Measurements from ENCODE around the gene SLC9A5. TPM values are rescaled to one million over a fixed set of nuclear protein-coding genes. Genes with fewer than 3 reads are reported as not detected.

The SLC9A5 gene
- total RNA-seq, 1 donor from 2014 or later = 0.79 TPM

DNA sequence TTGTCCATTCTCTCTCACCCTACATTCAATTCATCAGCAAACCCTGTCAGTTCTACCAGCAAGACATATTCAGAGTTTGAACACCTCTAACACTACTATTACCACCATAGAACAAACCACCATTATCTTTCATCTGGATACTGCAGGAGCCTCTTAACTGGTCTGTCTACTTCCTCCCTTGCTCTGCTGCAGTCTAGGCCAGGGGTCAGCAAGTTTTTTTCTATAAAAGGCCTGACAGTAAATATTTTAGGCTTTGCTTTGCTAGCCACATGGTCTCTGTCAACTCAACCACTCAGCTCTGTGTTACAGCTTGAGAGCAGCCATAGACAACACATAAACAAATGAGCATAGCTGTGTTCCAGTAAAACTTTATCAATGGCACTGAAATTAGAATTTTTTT, 63.9 kb downstream of the SLC9A5 start:
- no peak for DNase-seq

DNA sequence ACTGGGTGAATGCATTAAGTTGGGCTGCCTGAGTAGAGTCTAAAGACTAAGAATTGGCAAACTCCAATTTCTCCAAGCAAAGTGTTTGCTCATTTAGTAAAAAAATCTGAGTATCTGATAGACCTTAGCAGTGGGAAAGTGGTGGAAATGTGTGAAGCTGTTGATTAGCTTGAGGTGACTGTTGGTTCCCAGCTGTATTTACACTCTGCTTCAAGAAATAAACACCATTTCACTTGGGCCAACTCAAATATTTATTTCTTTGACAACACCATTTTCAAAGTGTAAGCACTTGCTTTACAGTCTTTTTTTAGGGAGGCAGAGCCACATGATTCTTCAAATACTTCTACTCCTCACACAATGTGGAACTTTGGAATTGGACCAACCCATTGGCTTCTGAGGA, 69.1 kb downstream of the SLC9A5 start:
- DNase-seq = no peak

Small RNA genes within 50 kb of the gene (small RNA-seq; reads per million reads assigned to genes)
- 6.7 reads per million, percentile 91 among the genes with 10 or more reads in this experiment for gene MIR328 (ENCODE audit: low replicate concordance)

Other genes starting within 250 kb of the SLC9A5 start
- 51.0 TPM for gene CBFB, start 219.8 kb upstream of the SLC9A5 start, total RNA-seq
- 21.2 TPM for gene PHAF1, start 139.0 kb upstream of the SLC9A5 start, total RNA-seq
- 14.8 TPM for gene B3GNT9, start 98.0 kb upstream of the SLC9A5 start, total RNA-seq
- 5.8 TPM for gene TRADD, start 89.1 kb upstream of the SLC9A5 start, total RNA-seq
- gene FBXL8, start 89.0 kb upstream of the SLC9A5 start, total RNA-seq = 4.5 TPM
- gene HSF4, start 84.2 kb upstream of the SLC9A5 start, total RNA-seq = 14.3 TPM
- 14.3 TPM for gene NOL3, start 78.4 kb upstream of the SLC9A5 start, total RNA-seq
- gene MATCAP1, start 65.0 kb upstream of the SLC9A5 start, total RNA-seq = 13.9 TPM
- 1.7 TPM for gene EXOC3L1, start 58.8 kb upstream of the SLC9A5 start, total RNA-seq
- 23.5 TPM for gene E2F4, start 56.8 kb upstream of the SLC9A5 start, total RNA-seq
- 4.0 TPM for gene ELMO3, start 49.8 kb upstream of the SLC9A5 start, total RNA-seq
- 22.0 TPM for gene TMEM208, start 21.8 kb upstream of the SLC9A5 start, total RNA-seq
- gene FHOD1, start 1.5 kb upstream of the SLC9A5 start, total RNA-seq = 8.0 TPM
- gene PLEKHG4, start 30.6 kb downstream of the SLC9A5 start, total RNA-seq = 16.1 TPM
- gene KCTD19, start 77.8 kb downstream of the SLC9A5 start, total RNA-seq = 0.20 TPM
- gene LRRC36, start 77.8 kb downstream of the SLC9A5 start, total RNA-seq = 0.20 TPM
- 22.6 TPM for gene TPPP3, start 144.5 kb downstream of the SLC9A5 start, total RNA-seq
- gene ZDHHC1, start 167.5 kb downstream of the SLC9A5 start, total RNA-seq = 7.0 TPM
- 7.5 TPM for gene HSD11B2, start 182.1 kb downstream of the SLC9A5 start, total RNA-seq
- 49.6 TPM for gene ATP6V0D1, start 232.2 kb downstream of the SLC9A5 start, total RNA-seq
- not detected for gene AGRP, start 234.6 kb downstream of the SLC9A5 start, total RNA-seq

Data from skin of body (tissue), 3 donors.